HG02759 (cell line): ENCODE results near the gene IGLL5.
A peak's percentile ranks its signal among the peaks of the same experiment; 100 is the strongest.

ENCODE experiments used
- ATAC-seq: cut with Tn5 transposase; IDR thresholded peaks from one replicate; pipeline ENCODE4 v1.9.1; 2021; ENCODE audit warnings: mild to moderate bottlenecking, moderate library complexity; ENCODE audit not compliant: unreplicated experiment

IGLL5 gene

DNA sequence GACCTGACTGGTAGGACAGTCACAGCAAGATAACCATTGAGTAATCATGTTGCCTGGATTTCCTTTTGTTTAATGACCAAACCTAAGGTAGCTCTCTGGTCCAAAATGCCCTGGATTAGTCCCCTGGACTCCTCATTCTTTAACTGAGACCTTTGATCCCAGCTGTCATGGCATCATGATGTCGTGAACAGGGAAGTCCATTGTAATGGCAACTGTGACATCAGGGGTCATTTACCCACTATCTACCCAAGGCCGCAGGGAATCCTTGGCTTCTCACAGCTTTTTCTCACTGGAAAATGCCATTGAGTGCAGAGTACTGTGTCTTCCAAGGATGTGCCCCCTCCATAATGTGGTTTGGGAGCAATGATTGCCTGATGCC lies 29.1 kb upstream of the IGLL5 start:
- ATAC-seq = no peak

- ATAC-seq = no peak
Measured at GRCh38 chr22:22863001-22863400, 24.6 kb upstream of the IGLL5 start.

DNA sequence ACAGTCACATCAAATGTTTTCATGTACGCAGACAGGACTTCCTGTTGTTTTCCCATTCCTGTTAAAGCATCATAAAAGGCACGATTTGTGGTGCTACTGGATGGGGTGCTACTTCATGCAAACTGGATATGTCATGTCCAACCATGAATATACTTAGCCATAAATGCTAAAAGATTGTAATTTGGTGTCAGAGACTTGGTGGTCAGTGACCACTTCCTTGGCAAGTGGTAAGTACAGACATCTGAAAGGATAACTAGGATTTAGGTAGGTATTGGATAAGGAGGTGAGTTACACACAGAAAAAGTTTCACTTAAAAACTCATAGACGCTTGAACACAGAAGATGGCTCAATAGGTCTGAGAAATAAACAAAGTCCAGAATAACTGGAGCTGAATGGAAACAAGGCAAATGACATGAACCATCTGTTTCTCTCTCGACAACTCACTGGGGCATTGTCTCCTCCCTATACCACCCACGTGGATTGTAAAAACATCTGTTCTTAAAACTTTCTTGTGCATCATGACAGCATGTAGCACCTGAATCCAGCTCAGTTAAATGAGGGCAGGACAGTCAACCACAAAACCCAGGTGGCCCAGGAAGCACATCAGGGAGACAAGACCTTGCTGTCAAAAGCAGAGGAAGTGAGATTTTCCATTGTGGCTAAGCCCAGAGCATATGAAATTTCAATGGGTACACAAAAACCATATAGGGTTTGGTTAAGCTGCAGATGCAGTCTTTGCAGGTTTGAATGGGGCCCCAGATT lies 22.1 kb upstream of the IGLL5 start:
- ATAC-seq = peak; percentile 85

- no peak for ATAC-seq
Measured at GRCh38 chr22:22866381-22867111, 21.1 kb upstream of the IGLL5 start.

- ATAC-seq = no peak
Measured at GRCh38 chr22:22867996-22868715, 19.5 kb upstream of the IGLL5 start.

GRCh38 chr22:22870577-22871404 lies 16.8 kb upstream of the IGLL5 start:
- no peak for ATAC-seq

GRCh38 chr22:22871536-22872278 lies 15.9 kb upstream of the IGLL5 start:
- ATAC-seq = no peak

DNA sequence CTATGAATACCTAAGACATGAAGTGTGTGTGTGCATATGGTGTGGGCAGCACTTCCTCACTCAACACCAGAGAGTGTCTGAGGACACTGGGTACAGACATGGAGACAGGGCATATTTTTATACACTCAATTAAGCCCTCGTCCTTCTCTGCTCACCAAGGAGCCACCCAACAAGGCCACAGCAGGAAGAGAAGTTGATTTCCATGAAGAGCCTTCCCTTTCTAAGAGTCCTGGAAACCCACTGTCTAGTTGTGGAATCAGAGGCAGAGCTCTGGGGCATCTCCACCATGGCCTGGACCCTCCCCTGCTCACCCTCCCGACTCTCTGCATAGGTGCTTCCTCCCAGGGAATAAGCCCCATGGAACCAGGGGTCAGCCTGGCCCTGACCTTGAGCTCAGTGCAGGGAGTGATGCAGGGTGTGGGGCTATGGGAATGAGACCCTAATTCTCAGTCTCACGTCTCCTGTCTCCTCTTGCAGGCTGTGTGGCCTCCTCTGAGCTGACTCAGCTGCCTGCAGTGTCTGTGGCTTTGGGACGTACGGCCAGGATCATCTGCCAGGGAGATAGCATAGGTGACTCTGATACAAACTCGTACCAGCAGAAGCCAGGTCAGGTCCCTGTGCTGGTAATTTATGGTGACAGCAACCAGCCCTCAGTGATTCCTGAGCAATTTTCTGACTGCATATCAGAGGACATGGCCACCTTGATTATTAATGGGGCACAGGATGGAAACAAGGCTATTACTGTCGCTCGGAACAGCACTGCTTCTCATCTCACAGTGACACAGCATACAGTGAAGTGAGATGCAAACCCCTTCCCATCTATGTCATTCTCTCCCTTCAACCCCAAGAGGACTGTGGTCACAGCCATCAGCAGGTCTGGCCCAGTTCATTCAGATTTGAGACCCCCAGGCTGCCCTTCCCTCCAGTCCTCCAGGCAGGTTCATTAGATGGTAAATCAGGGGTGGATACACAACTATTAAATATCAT lies 14.6 kb upstream of the IGLL5 start:
- no peak for ATAC-seq

GRCh38 chr22:22877523-22878210 lies 9.9 kb upstream of the IGLL5 start:
- no peak for ATAC-seq

DNA sequence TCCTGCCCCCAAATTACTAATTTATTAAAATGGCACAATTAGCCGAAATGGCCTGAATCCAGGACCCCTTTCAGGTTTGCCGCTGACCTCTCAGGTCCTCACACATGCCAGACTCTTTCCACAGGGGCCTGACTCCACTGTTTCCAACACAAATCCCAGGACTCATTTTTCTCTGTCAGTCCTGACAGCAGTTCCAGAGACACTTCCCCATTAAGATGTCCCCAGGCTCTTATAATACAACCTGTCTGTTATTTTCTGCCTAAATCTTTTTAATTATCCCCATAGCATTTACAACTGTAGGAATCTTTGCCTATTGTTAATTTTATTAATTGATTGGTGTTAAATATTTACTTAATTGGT lies 9.4 kb upstream of the IGLL5 start:
- ATAC-seq = no peak

DNA sequence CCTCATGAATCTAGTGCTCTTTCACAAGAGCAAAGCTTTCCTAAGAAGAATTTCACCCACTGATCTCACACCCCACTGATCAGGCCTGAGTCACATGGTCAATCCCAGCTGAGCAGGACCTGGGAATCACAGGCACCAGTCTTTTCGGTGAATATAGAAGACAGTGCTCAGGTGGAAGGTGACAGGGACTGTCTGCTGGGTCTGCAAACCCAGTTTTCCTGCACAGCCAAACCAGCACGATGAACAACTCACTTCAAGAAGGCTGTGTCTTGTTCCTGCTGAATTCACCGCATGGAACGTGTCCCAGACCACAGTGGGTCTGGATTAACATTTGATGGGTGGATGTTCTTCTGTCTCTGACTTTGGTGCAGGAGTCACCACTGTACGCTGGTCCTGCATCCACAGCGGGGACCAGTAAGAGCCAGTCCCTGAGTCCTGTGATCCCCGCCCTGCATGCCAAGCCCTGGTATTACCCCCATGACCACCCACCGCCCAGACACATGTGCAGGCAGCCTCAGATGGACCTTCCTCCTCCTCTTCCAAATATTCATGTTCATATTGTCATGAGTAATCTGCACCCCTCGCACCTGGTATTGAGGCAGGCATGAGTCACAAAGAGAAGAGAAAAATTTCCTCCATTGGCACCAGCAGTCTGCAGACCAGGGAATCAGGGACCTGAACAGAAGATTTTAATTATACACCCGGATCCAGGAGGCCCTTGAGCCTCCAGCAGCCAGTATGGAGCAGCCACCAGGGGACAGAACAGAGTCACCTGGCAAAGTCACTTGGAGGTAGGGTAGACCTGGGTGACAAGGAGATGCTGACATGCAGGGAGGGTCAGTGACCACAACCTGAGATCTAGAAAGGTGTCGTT lies 8.6 kb upstream of the IGLL5 start:
- no peak for ATAC-seq

DNA sequence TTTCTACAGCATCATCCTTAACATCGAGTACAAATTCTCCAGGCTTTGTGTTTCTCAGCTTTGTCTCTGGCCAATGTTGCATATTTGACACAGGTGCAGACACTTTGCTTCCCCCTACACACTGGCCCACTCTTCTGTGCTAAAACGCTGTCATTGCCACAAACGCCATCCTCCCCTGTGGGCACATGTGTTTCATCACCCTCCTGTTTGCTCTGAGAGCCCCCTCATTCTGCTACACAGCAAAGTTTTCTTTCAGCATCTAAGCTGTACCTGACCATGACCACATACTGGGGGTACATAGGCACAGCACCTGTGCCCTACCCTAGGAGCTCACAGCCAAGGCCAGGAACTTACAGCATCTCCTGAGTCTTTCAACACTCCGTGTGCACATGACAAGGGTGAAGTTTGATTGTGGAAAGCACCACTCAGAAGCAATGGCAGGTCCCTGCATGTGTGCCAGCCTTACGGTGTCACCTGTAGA lies 7.9 kb upstream of the IGLL5 start:
- no peak for ATAC-seq

- ATAC-seq = no peak
Measured at GRCh38 chr22:22880645-22881044, 7.0 kb upstream of the IGLL5 start.

DNA sequence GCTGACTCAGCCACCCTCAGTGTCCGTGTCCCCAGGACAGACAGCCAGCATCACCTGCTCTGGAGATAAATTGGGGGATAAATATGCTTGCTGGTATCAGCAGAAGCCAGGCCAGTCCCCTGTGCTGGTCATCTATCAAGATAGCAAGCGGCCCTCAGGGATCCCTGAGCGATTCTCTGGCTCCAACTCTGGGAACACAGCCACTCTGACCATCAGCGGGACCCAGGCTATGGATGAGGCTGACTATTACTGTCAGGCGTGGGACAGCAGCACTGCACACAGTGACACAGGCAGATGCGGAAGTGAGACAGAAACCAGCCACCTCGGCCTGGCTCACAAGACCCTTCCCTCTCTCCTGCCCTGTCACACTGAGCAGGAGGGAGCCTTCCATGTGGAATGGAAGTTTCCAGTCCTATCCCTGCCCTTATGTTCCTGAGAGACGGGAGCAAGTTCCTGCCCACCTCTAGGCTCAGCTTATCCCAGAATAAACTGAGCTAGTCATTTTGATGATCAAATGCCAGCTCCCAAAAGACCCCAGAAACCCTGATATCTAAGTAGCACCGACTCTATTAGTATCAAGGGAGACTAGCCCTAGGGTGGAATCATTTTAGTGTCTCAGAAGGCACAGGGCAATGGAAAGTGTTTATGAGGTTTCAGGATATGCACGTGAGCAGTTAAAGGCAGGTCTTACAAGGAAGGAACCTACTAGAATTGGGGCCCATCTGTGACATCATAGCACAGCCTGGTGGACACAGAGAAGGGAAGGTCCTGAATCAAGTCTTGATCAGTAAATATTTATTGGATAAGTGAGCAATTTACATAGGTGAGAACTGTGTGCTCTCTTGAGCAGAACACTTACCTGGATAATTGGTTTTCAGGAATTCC lies 6.3 kb upstream of the IGLL5 start:
- no peak for ATAC-seq

DNA sequence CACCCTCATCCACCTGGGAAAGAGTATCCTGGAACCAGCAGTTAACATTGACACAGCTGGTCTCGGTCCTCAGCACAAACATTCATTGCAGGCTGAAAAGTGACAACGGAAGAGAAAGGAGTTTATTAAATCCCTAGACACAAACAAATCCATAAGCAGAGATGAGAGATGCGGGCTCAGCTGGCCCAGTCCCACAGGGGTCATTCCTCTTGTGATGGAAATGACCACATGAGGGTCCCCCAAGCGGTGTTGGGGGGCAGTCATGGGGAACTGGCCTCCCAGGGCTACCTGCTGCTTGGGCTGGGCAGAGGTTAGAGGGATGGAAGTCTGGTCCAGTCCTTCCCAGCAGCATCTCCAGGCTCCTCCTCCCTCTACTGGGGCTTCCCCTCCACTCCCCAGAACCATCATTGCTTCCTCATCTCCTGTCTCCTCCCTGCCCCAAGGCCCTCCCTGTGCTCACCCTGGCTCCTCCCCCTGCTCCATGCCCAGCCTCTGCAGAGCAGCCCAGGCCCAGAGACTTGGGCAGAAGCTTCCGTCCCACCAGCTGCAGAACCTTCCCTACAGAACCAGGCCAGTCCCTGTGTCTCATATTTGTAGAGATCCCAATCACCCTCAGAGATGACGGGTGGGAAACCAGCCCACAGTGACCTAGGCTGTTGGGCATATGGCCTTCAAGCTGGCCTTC lies 5.4 kb upstream of the IGLL5 start:
- no peak for ATAC-seq
